Progenitor cell of endocrine pancreas (in vitro differentiated cells): Measurements from ENCODE around the gene SVIL. TPM values are rescaled to one million over a fixed set of nuclear protein-coding genes. Genes with fewer than 3 reads are reported as not detected.
"Not testable (repeated sequence)": the region's sequence is repeated elsewhere in the genome, so short reads cannot be mapped to it uniquely, and the experiment has no call there.

ENCODE experiments used
- DNase-seq: peaks from one replicate; pipeline ENCODE4 v3.0.0; 2021; ENCODE audit warnings: low spot score; ENCODE audit not compliant: unreplicated experiment
- H3K27ac Mint-ChIP-seq: 2 replicates; pipeline ENCODE4 v1.8.0; 2021; ENCODE audit warnings: mild to moderate bottlenecking, moderate library complexity, mixed read lengths
- H3K27me3 Mint-ChIP-seq: 2 replicates; pipeline ENCODE4 v1.8.0; 2021; ENCODE audit warnings: mixed read lengths
- H3K36me3 Mint-ChIP-seq: 2 replicates; pipeline ENCODE4 v1.8.0; 2022; ENCODE audit warnings: mixed read lengths; ENCODE audit not compliant: insufficient read depth
- H3K4me1 Mint-ChIP-seq: 2 replicates; pipeline ENCODE4 v1.8.0; 2021; ENCODE audit warnings: low read depth, mixed read lengths
- H3K4me3 Mint-ChIP-seq: 2 replicates; pipeline ENCODE4 v1.8.0; 2021; ENCODE audit warnings: low read depth, mild to moderate bottlenecking, moderate library complexity, mixed read lengths
- H3K9me3 Mint-ChIP-seq: 2 replicates; pipeline ENCODE4 v1.8.0; 2021; ENCODE audit warnings: low read depth, mixed read lengths
- total RNA-seq: library from RNA; stranded (reverse); gene quantifications from 2 replicates; pipeline ENCODE4 v1.2.1, GENCODE V29; 2021
- TF ChIP-seq, protein P1 (sequence below): fragments of 200-600 bp; sonication (generic); IDR thresholded peaks from one replicate; pipeline ENCODE4 v1.5.0; 2021; ENCODE audit warnings: antibody characterized with exemption, mild to moderate bottlenecking; ENCODE audit not compliant: unreplicated experiment

The SVIL gene
- total RNA-seq, 1 donor from 2014 or later: 88.2 TPM

GRCh38 chr10:29628311-29628710 is 6.5 kb downstream of the SVIL start:
- no peak overlapping the region for H3K27ac Mint-ChIP-seq
- H3K36me3 Mint-ChIP-seq: peaks cover 14% of the 10 kb centered on the region
- H3K9me3 Mint-ChIP-seq: no peaks in the 10 kb centered on the region
- H3K4me1 Mint-ChIP-seq: peaks cover 16% of the 10 kb centered on the region
- no peaks in the 10 kb centered on the region for H3K27me3 Mint-ChIP-seq
- no peak overlapping the region for H3K4me3 Mint-ChIP-seq
- no peak for DNase-seq
- TF ChIP-seq, protein P1, sequence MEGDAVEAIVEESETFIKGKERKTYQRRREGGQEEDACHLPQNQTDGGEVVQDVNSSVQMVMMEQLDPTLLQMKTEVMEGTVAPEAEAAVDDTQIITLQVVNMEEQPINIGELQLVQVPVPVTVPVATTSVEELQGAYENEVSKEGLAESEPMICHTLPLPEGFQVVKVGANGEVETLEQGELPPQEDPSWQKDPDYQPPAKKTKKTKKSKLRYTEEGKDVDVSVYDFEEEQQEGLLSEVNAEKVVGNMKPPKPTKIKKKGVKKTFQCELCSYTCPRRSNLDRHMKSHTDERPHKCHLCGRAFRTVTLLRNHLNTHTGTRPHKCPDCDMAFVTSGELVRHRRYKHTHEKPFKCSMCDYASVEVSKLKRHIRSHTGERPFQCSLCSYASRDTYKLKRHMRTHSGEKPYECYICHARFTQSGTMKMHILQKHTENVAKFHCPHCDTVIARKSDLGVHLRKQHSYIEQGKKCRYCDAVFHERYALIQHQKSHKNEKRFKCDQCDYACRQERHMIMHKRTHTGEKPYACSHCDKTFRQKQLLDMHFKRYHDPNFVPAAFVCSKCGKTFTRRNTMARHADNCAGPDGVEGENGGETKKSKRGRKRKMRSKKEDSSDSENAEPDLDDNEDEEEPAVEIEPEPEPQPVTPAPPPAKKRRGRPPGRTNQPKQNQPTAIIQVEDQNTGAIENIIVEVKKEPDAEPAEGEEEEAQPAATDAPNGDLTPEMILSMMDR: no peak

DNA sequence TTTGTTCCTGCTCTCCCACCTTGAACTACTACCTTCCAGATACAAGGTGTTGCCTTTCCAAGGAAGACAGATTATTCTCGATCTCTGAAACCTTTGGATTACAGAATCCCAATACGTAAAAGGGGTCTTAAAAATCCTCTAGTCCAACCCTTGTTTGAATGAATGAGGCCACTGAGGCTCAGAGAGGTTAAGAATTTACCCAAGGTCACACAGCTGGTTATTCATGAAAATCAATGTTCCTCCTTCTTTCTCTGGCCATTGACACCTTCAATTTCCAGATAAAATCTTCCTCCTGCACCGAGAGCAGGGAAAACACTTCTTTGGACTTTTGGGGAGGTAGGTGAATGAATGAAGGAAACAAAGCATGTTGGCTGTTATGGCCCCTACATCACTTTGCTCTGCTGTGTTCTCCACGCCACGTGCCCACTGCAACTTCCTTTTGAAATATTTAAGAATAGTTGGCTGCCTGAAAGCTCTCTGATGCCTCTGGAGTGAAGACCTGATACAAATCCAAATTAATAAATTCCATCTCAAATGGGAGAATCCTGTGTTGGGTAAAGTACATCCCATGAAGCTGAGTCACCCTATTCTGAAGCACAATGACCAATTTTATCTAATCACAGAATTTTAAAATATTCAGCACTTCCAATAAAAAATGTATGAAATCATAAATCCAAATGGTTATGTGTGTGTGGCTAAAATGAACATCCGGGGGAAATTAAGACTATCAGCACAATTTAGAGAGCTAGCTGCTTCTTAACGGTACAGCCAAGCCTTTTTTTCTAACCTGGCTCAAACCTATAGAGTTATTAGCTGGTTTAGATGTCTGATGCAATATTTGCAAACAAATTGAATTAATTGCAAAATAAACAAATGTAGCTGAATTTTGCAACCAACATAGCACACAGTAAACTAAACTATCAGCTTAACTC is 7.3 kb downstream of the SVIL start:
- Mint-ChIP-seq H3K36me3 (peaks cover 16% of the 10 kb centered on the region), H3K4me3 (no peak overlapping the region), H3K9me3 (no peaks in the 10 kb centered on the region), H3K27ac (no peak overlapping the region), H3K4me1 (peaks cover 24% of the 10 kb centered on the region), H3K27me3 (no peaks in the 10 kb centered on the region)
- TF ChIP-seq, protein P1: no peak
- DNase-seq: no peak

GRCh38 chr10:29624357-29624756 is 10.4 kb downstream of the SVIL start:
- H3K4me1 Mint-ChIP-seq: peaks cover 28% of the 10 kb centered on the region
- H3K27me3 Mint-ChIP-seq, H3K9me3 Mint-ChIP-seq, DNase-seq, H3K27ac Mint-ChIP-seq, H3K4me3 Mint-ChIP-seq: not testable (repeated sequence)
- H3K36me3 Mint-ChIP-seq: peaks cover 17% of the 10 kb centered on the region

DNA sequence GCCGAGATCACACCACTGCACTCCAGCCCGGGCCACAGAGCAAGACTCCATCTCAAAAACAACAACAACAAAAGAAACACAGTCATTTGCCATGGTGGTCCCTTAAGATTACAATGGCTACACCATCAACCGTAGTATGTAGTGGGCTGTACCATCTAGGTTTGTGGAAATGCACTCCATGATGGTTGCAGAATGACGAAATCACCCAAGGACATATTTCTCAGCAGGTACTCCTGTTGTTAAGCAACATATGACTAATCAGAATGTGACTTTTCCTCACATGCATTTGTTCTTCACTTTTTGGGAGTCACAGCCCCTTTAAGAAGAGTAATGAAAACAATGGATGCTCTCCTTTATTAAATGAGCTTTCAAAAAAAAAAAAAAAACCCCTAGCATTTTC is 11.0 kb downstream of the SVIL start:
- Mint-ChIP-seq H3K4me3 (no peak overlapping the region), H3K27ac (no peak overlapping the region), H3K4me1 (peaks cover 31% of the 10 kb centered on the region), H3K9me3 (peaks cover 6% of the 10 kb centered on the region), H3K27me3 (no peaks in the 10 kb centered on the region), H3K36me3 (peaks cover 17% of the 10 kb centered on the region)
- DNase-seq: no peak
- TF ChIP-seq, protein P1: no peak

GRCh38 chr10:29622382-29622922 is 12.3 kb downstream of the SVIL start:
- TF ChIP-seq, protein P1: no peak
- DNase-seq: no peak
- Mint-ChIP-seq H3K9me3 (peaks cover 6% of the 10 kb centered on the region), H3K27ac (peak overlapping the region; percentile 83), H3K27me3 (no peaks in the 10 kb centered on the region), H3K4me3 (no peak overlapping the region), H3K36me3 (peaks cover 17% of the 10 kb centered on the region), H3K4me1 (peaks cover 38% of the 10 kb centered on the region)
